ENCODE data around the gene DTD2. TPM values are rescaled to one million over a fixed set of nuclear protein-coding genes. Genes with fewer than 3 reads are reported as not detected.

The DTD2 gene
- total RNA-seq, 1 experiment from 2014 or later, result 36.8 TPM

DNA sequence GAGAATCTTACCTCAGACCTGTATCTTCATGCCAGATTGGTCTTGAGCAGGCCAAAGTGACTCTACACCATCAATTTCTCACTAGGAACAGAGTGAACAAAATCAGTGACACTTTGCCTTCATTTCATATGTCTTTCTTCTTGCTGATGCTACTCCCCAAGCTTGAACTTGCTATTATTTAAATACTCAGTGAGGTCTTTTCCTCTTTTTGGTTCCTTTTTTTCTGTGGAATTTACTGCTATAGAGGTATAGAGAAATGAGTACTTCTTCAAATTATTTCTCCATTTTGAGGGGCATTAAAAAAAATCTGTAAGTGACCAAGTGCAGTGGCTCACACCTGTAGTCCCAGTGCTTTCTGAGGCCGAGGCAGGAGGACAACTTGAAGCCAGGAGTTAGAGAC, 30.6 kb upstream of the DTD2 start, which contains the start of gene GPR33:
Gene GPR33 (minus strand): TSS at position 154 of the 400 bp plus-strand sequence. CDS start 4,074 bp downstream, outside the sequence.
- Histone ChIP-seq H3K4me3 (ENCODE audit: low read length) (no peak within 1 kb of the TSS), H3K27ac (ENCODE audit: low read length) (no peak within 1 kb of the TSS), H2AFZ (ENCODE audit: low read length) (no peak within 1 kb of the TSS), H3F3A (ENCODE audit: low read length, unreplicated experiment) (no peaks in the 10 kb centered on the region), H3K9ac (ENCODE audit: low read length) (no peak within 1 kb of the TSS), H4K20me1 (ENCODE audit: low read length) (no peaks in the 10 kb centered on the region), H3K9me3 (ENCODE audit: low read length) (no peaks in the 10 kb centered on the region), H3K4me1 (ENCODE audit: insufficient read depth, low read length) (no peaks in the 10 kb centered on the region), H3K9me2 (replicated peaks; ENCODE audit: low read length) (no peaks in the 10 kb centered on the region), H3K4me2 (ENCODE audit: low read length) (no peak within 1 kb of the TSS), H3K27me3 (ENCODE audit: low read length) (no peaks in the 10 kb centered on the region), H3K79me2 (ENCODE audit: low read length) (no peaks in the 10 kb centered on the region), H3K36me3 (ENCODE audit: low read depth, low read length) (no peaks in the 10 kb centered on the region)
- no peak for DNase-seq
- ChIA-PET POLR2A (ENCODE audit: unreplicated experiment) (no interaction called here), CTCF (no interaction called here)
- no peak for ATAC-seq
- no TSS peak for BruUV-seq (replicated peaks)
- intact Hi-C loops (cut with micrococcal nuclease), result no loop called here
- no peak for TF ChIP-seq EZH2 (IDR thresholded peaks at IDR 0.05; ENCODE audit: low read length, unreplicated experiment)
- TF ChIP-seq EZH2phosphoT487 (IDR thresholded peaks at IDR 0.05; ENCODE audit: borderline replicate concordance, low read length), result no peak
- TF ChIP-seq, protein P1, sequence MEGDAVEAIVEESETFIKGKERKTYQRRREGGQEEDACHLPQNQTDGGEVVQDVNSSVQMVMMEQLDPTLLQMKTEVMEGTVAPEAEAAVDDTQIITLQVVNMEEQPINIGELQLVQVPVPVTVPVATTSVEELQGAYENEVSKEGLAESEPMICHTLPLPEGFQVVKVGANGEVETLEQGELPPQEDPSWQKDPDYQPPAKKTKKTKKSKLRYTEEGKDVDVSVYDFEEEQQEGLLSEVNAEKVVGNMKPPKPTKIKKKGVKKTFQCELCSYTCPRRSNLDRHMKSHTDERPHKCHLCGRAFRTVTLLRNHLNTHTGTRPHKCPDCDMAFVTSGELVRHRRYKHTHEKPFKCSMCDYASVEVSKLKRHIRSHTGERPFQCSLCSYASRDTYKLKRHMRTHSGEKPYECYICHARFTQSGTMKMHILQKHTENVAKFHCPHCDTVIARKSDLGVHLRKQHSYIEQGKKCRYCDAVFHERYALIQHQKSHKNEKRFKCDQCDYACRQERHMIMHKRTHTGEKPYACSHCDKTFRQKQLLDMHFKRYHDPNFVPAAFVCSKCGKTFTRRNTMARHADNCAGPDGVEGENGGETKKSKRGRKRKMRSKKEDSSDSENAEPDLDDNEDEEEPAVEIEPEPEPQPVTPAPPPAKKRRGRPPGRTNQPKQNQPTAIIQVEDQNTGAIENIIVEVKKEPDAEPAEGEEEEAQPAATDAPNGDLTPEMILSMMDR (conservative IDR thresholded peaks at IDR 0.05; ENCODE audit: low read depth, low read length), result no peak

DNA sequence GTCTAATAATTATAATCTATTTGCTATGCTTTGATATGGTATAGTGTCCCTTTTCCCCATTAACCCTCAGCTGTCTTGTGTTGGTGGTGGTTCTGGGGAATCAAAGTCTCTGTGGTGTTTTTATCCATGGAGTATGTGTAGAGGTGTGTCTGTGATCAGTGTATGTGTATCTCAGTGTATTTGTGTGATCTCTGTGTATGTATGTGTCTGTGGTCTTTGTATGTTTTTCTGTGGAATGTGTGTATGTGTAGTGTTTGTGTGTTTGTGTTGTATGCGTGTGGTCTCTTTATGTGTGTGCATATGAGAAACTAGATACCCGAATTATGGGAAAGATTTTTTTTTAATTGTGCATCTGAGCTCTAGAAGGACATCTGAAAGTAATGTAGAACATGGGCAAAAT, 29.5 kb upstream of the DTD2 start:
- H3K27me3 ChIP-seq (ENCODE audit: low read length), result no peaks in the 10 kb centered on the region
- DNase-seq (no peak), ATAC-seq (no peak)
- H3K4me1 ChIP-seq (ENCODE audit: insufficient read depth, low read length), result no peaks in the 10 kb centered on the region
- no peak overlapping the region for H3K27ac ChIP-seq (ENCODE audit: low read length)
- intact Hi-C loops (cut with micrococcal nuclease), result no loop called here
- H3K9me2 ChIP-seq (replicated peaks; ENCODE audit: low read length), result no peaks in the 10 kb centered on the region
- POLR2A ChIA-PET (ENCODE audit: unreplicated experiment), result no interaction called here
- TF ChIP-seq EZH2phosphoT487 (IDR thresholded peaks at IDR 0.05; ENCODE audit: borderline replicate concordance, low read length) (no peak), EZH2 (IDR thresholded peaks at IDR 0.05; ENCODE audit: low read length, unreplicated experiment) (no peak)
- TF ChIP-seq, protein P1 (conservative IDR thresholded peaks at IDR 0.05; ENCODE audit: low read depth, low read length), result no peak
- no peaks in the 10 kb centered on the region for H3K79me2 ChIP-seq (ENCODE audit: low read length)
- no peaks in the 10 kb centered on the region for H3K9me3 ChIP-seq (ENCODE audit: low read length)
- H3F3A ChIP-seq (ENCODE audit: low read length, unreplicated experiment), result no peaks in the 10 kb centered on the region
- H3K9ac ChIP-seq (ENCODE audit: low read length), result no peak overlapping the region
- no peak overlapping the region for H3K4me3 ChIP-seq (ENCODE audit: low read length)
- BruUV-seq (replicated peaks), result no TSS peak
- no peak overlapping the region for H2AFZ ChIP-seq (ENCODE audit: low read length)
- CTCF ChIA-PET, result no interaction called here
- H3K4me2 ChIP-seq (ENCODE audit: low read length), result no peak overlapping the region
- no peaks in the 10 kb centered on the region for H4K20me1 ChIP-seq (ENCODE audit: low read length)
- H3K36me3 ChIP-seq (ENCODE audit: low read depth, low read length), result no peaks in the 10 kb centered on the region

DNA sequence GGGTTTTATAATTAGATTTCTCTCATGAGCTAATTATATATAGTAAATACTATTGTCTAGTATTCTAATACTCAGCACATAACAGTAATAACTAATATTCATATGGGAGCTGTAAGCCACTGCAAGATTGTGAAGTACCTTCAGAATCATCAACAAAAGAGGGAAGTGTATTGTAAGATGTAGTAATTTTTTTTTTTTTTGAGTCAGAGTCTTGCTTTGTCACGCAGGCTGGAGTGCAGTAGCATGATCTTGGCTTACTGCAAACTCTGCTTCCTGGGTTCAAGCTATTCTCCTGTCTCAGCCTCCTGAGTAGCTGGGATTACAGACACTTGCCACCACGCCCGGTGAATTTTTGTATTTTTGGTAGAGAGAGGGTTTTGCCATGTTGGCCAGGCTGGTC, 27.4 kb upstream of the DTD2 start:
- Histone ChIP-seq H3K36me3 (ENCODE audit: low read depth, low read length) (no peaks in the 10 kb centered on the region), H4K20me1 (ENCODE audit: low read length) (no peaks in the 10 kb centered on the region), H3K79me2 (ENCODE audit: low read length) (no peaks in the 10 kb centered on the region), H2AFZ (ENCODE audit: low read length) (no peak overlapping the region), H3K9me2 (replicated peaks; ENCODE audit: low read length) (no peaks in the 10 kb centered on the region), H3K9ac (ENCODE audit: low read length) (no peak overlapping the region), H3K27ac (ENCODE audit: low read length) (no peak overlapping the region), H3K4me1 (ENCODE audit: insufficient read depth, low read length) (no peaks in the 10 kb centered on the region), H3K27me3 (ENCODE audit: low read length) (no peaks in the 10 kb centered on the region), H3K9me3 (ENCODE audit: low read length) (no peaks in the 10 kb centered on the region), H3K4me2 (ENCODE audit: low read length) (no peak overlapping the region), H3F3A (ENCODE audit: low read length, unreplicated experiment) (no peaks in the 10 kb centered on the region), H3K4me3 (ENCODE audit: low read length) (no peak overlapping the region)
- ATAC-seq, result no peak
- no peak for TF ChIP-seq EZH2 (IDR thresholded peaks at IDR 0.05; ENCODE audit: low read length, unreplicated experiment)
- TF ChIP-seq, protein P1 (conservative IDR thresholded peaks at IDR 0.05; ENCODE audit: low read depth, low read length), result no peak
- TF ChIP-seq EZH2phosphoT487 (IDR thresholded peaks at IDR 0.05; ENCODE audit: borderline replicate concordance, low read length), result no peak
- intact Hi-C loops (cut with micrococcal nuclease), result no loop called here
- ChIA-PET CTCF (no interaction called here), POLR2A (ENCODE audit: unreplicated experiment) (no interaction called here)
- BruUV-seq (replicated peaks), result no TSS peak
- no peak for DNase-seq
